IMR-90 (cell line): ENCODE results near the gene ACAA2. TPM values are rescaled to one million over a fixed set of nuclear protein-coding genes. Genes with fewer than 3 reads are reported as not detected.

Experiments
- ATAC-seq: fragments of 200-7000 bp; cut with Tn5 transposase; 2 replicates; pipeline ENCODE4 v1.9.1; 2020; ENCODE audit warnings: low read depth, mild to moderate bottlenecking, moderate library complexity
- BruUV-seq: library from RNA; stranded (reverse); fragments of 400-500 nt; replicated peaks from 2 replicates; lab custom pipeline; 2021; lab: Mats Ljungman, UMichigan
- CTCF ChIA-PET: fragments of 300-600 bp; formaldehyde crosslinking; extraction: SDS; loops from one replicate; lab custom pipeline; 2021; ENCODE audit warnings: antibody characterized with exemption; lab: Yijun Ruan, JAX
- POLR2A ChIA-PET: fragments of 300-600 bp; sonication (Branson Sonifier 250); formaldehyde crosslinking; loops from one replicate; lab custom pipeline; 2022; ENCODE audit warnings: antibody characterized with exemption; ENCODE audit not compliant: unreplicated experiment; lab: Charles Lee
- DNase-seq: peaks from one replicate; pipeline ENCODE4 v3.0.0; 2013
- H2AFZ ChIP-seq: replicated peaks from 2 replicates; pipeline ENCODE3; 2013; ENCODE audit warnings: low read length, mild to moderate bottlenecking; ENCODE audit not compliant: poor library complexity
- H2AK5ac ChIP-seq: 2 replicates; pipeline ENCODE4 v1.6.1; 2013; ENCODE audit warnings: low read depth, low read length, inconsistent platforms
- H2AK9ac ChIP-seq: replicated peaks from 2 replicates; pipeline ENCODE3; 2013; ENCODE audit warnings: mild to moderate bottlenecking, low read depth, low read length, moderate library complexity; ENCODE audit not compliant: poor library complexity
- H2BK120ac ChIP-seq: 2 replicates; pipeline ENCODE4 v1.6.1; 2013; ENCODE audit warnings: low read depth, low read length, inconsistent platforms
- H2BK15ac ChIP-seq: 3 replicates; pipeline ENCODE4 v1.6.1; 2013; ENCODE audit warnings: low read depth, low read length, inconsistent platforms
- H2BK20ac ChIP-seq: 2 replicates; pipeline ENCODE4 v1.6.1; 2013; ENCODE audit warnings: low read depth, mild to moderate bottlenecking, inconsistent platforms, low read length, moderate library complexity
- H2BK5ac ChIP-seq: 2 replicates; pipeline ENCODE4 v1.6.1; 2013; ENCODE audit warnings: mild to moderate bottlenecking, low read depth, low read length, inconsistent platforms; ENCODE audit not compliant: poor library complexity, severe bottlenecking
- H3K14ac ChIP-seq: replicated peaks from 2 replicates; pipeline ENCODE4 v1.6.1; 2013; ENCODE audit warnings: low read depth, low read length, inconsistent platforms
- H3K18ac ChIP-seq: 2 replicates; pipeline ENCODE4 v1.6.1; 2013; ENCODE audit warnings: low read depth, low read length, control low read depth
- H3K23ac ChIP-seq: 2 replicates; pipeline ENCODE4 v1.6.1; 2013; ENCODE audit warnings: low read depth, low read length, inconsistent platforms
- H3K27ac ChIP-seq: 2 replicates; pipeline ENCODE4 v1.5.1; 2013; ENCODE audit warnings: mild to moderate bottlenecking, control low read depth, low read length; ENCODE audit not compliant: insufficient read depth
- H3K27me3 ChIP-seq: 2 replicates; pipeline ENCODE4 v1.6.1; 2013; ENCODE audit warnings: low read length; ENCODE audit not compliant: control insufficient read depth, insufficient read depth
- H3K36me3 ChIP-seq: 2 replicates; pipeline ENCODE4 v1.6.1; 2013; ENCODE audit warnings: low read length, mixed read lengths; ENCODE audit not compliant: control insufficient read depth, insufficient read depth
- H3K4ac ChIP-seq: 2 replicates; pipeline ENCODE4 v1.6.1; 2013; ENCODE audit warnings: low read depth, low read length, inconsistent platforms
- H3K4me1 ChIP-seq: 2 replicates; pipeline ENCODE4 v1.6.1; 2013; ENCODE audit warnings: low read length, mixed read lengths; ENCODE audit not compliant: control insufficient read depth, insufficient read depth
- H3K4me2 ChIP-seq: 2 replicates; pipeline ENCODE4 v1.6.1; 2013; ENCODE audit warnings: low read depth, mild to moderate bottlenecking, control low read depth, low read length, moderate library complexity
- H3K4me3 ChIP-seq: 2 replicates; pipeline ENCODE4 v1.5.1; 2013; ENCODE audit warnings: low read depth, mild to moderate bottlenecking, control low read depth, low read length, moderate library complexity; ENCODE audit not compliant: insufficient read depth
- H3K56ac ChIP-seq: 2 replicates; pipeline ENCODE4 v1.6.1; 2013; ENCODE audit warnings: low read length, inconsistent platforms; ENCODE audit not compliant: insufficient read depth; ENCODE audit errors: extremely low read depth
- H3K79me1 ChIP-seq, 2 experiments: 2 replicates each; pipeline ENCODE4 v1.6.1; 2013; ENCODE audit warnings: low read length in 2 of 2, inconsistent platforms in 1 of 2, low read depth in 1 of 2
- H3K9ac ChIP-seq: 2 replicates; pipeline ENCODE4 v1.6.1; 2013; ENCODE audit warnings: low read depth, low read length, control low read depth
- H3K9me1 ChIP-seq: 2 replicates; pipeline ENCODE4 v1.6.1; 2013; ENCODE audit warnings: low read length, inconsistent platforms; ENCODE audit not compliant: insufficient read depth
- H3K9me3 ChIP-seq: 2 replicates; pipeline ENCODE4 v1.6.1; 2013; ENCODE audit warnings: low read length; ENCODE audit not compliant: control insufficient read depth, insufficient read depth
- H4K20me1 ChIP-seq: 2 replicates; pipeline ENCODE4 v1.6.1; 2013; ENCODE audit warnings: low read length, inconsistent platforms; ENCODE audit not compliant: insufficient read depth
- H4K5ac ChIP-seq: 2 replicates; pipeline ENCODE4 v1.6.1; 2013; ENCODE audit warnings: mild to moderate bottlenecking, low read depth, low read length, control low read depth
- H4K8ac ChIP-seq, 2 experiments: 2 replicates each; pipeline ENCODE4 v1.6.1; 2013; ENCODE audit warnings: low read depth in 2 of 2, low read length in 2 of 2, control low read depth in 1 of 2, inconsistent platforms in 1 of 2
- H4K91ac ChIP-seq: 2 replicates; pipeline ENCODE4 v1.6.1; 2013; ENCODE audit warnings: low read depth, low read length, inconsistent platforms; ENCODE audit not compliant: insufficient read depth
- BHLHE40 ChIP-seq: fragments of 150-350 bp; IDR thresholded peaks from 2 replicates; pipeline ENCODE4 v1.6.1; 2016; ENCODE audit warnings: mild to moderate bottlenecking, low read depth, low read length
- CEBPB ChIP-seq: IDR thresholded peaks from 2 replicates; pipeline ENCODE4 v1.6.1; 2012; ENCODE audit warnings: low read depth, low read length, improper control_type of control experiment
- CHD1 ChIP-seq: IDR thresholded peaks from 2 replicates; pipeline ENCODE4 v1.6.1; 2012; ENCODE audit warnings: low read depth, low read length, improper control_type of control experiment
- CTCF ChIP-seq: conservative IDR thresholded peaks from 2 replicates; pipeline ENCODE4 v1.5.1; 2012; ENCODE audit warnings: mild to moderate bottlenecking, low read depth, low read length, improper control_type of control experiment
- ELK1 ChIP-seq: fragments of 150-350 bp; IDR thresholded peaks from 2 replicates; pipeline ENCODE4 v1.6.1; 2016; ENCODE audit warnings: low read depth, mild to moderate bottlenecking, low read length, moderate library complexity, borderline replicate concordance
- FOS ChIP-seq: fragments of 150-350 bp; IDR thresholded peaks from 2 replicates; pipeline ENCODE4 v1.6.1; 2016; ENCODE audit warnings: low read depth, low read length
- MAZ ChIP-seq: IDR thresholded peaks from 2 replicates; pipeline ENCODE4 v1.6.1; 2012; ENCODE audit warnings: low read depth, mild to moderate bottlenecking, low read length, improper control_type of control experiment, moderate library complexity, borderline replicate concordance
- MXI1 ChIP-seq: IDR thresholded peaks from 2 replicates; pipeline ENCODE4 v1.6.1; 2012; ENCODE audit warnings: low read depth, mild to moderate bottlenecking, low read length, moderate library complexity, borderline replicate concordance
- NFE2L2 ChIP-seq: fragments of 150-350 bp; IDR thresholded peaks from 2 replicates; pipeline ENCODE4 v1.6.1; 2016; ENCODE audit warnings: low read depth, mild to moderate bottlenecking, low read length
- POLR2A ChIP-seq: IDR thresholded peaks from 2 replicates; pipeline ENCODE4 v1.6.1; 2012; ENCODE audit warnings: mild to moderate bottlenecking, low read depth, low read length
- RAD21 ChIP-seq: IDR thresholded peaks from 2 replicates; pipeline ENCODE4 v1.6.1; 2012; ENCODE audit warnings: low read length, improper control_type of control experiment
- RCOR1 ChIP-seq: IDR thresholded peaks from 2 replicates; pipeline ENCODE4 v1.6.1; 2012; ENCODE audit warnings: mild to moderate bottlenecking, low read length, improper control_type of control experiment; ENCODE audit not compliant: insufficient replicate concordance
- SMC3 ChIP-seq: fragments of 150-350 bp; IDR thresholded peaks from 2 replicates; pipeline ENCODE4 v1.6.1; 2016; ENCODE audit warnings: low read depth, mild to moderate bottlenecking, antibody characterized with exemption, low read length, moderate library complexity
- WGBS, 2 experiments: methylation state at CpG; one replicate each; pipeline versions ENCODE4 v1.1.5 to v1.1.7; 2013; ENCODE audit warnings: missing lambda C conversion rate in 2 of 2; ENCODE audit not compliant: insufficient read length in 1 of 2; ENCODE audit errors: extremely low coverage in 2 of 2; 5-methylcytosine and 5-hydroxymethylcytosine counted together
- dilution Hi-C: fragments of 300-500 bp; cut with HindIII; formaldehyde crosslinking; loops from one replicate; pipeline ENCODE4 v1.14.3; 2018; ENCODE audit warnings: low sequenced_read_pairs; ENCODE audit not compliant: unreplicated experiment
- in situ Hi-C: fragments of 300-500 bp; cut with MboI; formaldehyde crosslinking; loops from 3 replicates; pipeline ENCODE4 v1.14.3; 2019; ENCODE audit warnings: low sequenced_read_pairs, inconsistent platforms, mixed read lengths
- intact Hi-C: fragments of 100-400 bp; cut with micrococcal nuclease; formaldehyde crosslinking; loops from 2 replicates; pipeline ENCODE4 v1.10.0; 2022
- polyA plus RNA-seq, 3 experiments: library from polyadenylated mRNA; depleted of rRNA; stranded (reverse); fragments of >200 nt; gene quantifications; 2 replicates each; pipeline ENCODE4 v1.2.3, GENCODE V29; 2012; ENCODE audit warnings: low replicate concordance in 1 of 3
- total RNA-seq: library from RNA; depleted of rRNA; stranded (reverse); fragments of >200 nt; gene quantifications from 2 replicates; pipeline ENCODE4 v1.2.3, GENCODE V29; 2012

The ACAA2 gene
- total and polyA plus RNA-seq, 2 of the 4 experiments (the other 2 are of a cell fraction), result 24.4 to 61.5 TPM

GRCh38 chr18:49850636-49851035 lies 37.3 kb upstream of the ACAA2 start:
- H4K5ac ChIP-seq, result no peak overlapping the region
- intact Hi-C loops (no loop called here), dilution Hi-C loops (no loop called here), in situ Hi-C loops (no loop called here)
- H2BK15ac ChIP-seq, result 0 out of 3 replicates have a peak overlapping the region, but pooled peaks have one; percentile 15
- no peaks in the 10 kb centered on the region for H3K36me3 ChIP-seq
- no peak overlapping the region; the same call in 1 of the 2 replicates for H2BK20ac ChIP-seq
- no peak overlapping the region for H3K56ac ChIP-seq
- no peak overlapping the region for H2BK120ac ChIP-seq
- no peak overlapping the region for H3K9ac ChIP-seq
- H3K4ac ChIP-seq, result no peak overlapping the region; the same call in 1 of the 2 replicates
- no peak overlapping the region for H4K91ac ChIP-seq
- ChIA-PET CTCF (no interaction called here), POLR2A (no interaction called here)
- BruUV-seq, result no TSS peak
- TF ChIP-seq MXI1, result no peak
- no peak for TF ChIP-seq CTCF
- TF ChIP-seq SMC3, result no peak
- TF ChIP-seq POLR2A, result no peak
- no peak for TF ChIP-seq RAD21
- TF ChIP-seq RCOR1, result no peak
- no peak for TF ChIP-seq CEBPB
- TF ChIP-seq BHLHE40, result no peak
- TF ChIP-seq CHD1, result no peak
- no peak for TF ChIP-seq ELK1
- no peak for TF ChIP-seq FOS
- TF ChIP-seq NFE2L2, result no peak
- TF ChIP-seq MAZ, result no peak
- H3K4me1 ChIP-seq, result peaks cover 7% of the 10 kb centered on the region
- no peak overlapping the region for H3K18ac ChIP-seq
- no peak overlapping the region for H3K14ac ChIP-seq
- no peak overlapping the region for H3K23ac ChIP-seq
- H3K4me3 ChIP-seq, result no peak overlapping the region
- DNase-seq, result no peak
- 80% methylated on average over 1 of the region's 8 CpGs; no CpG with 5 or more reads in 1 of the 2 experiments for WGBS, 2 experiments
- no peaks in the 10 kb centered on the region for H3K9me3 ChIP-seq
- no peak overlapping the region for H2AK9ac ChIP-seq
- H3K79me1 ChIP-seq, result no peaks in the 10 kb centered on the region
- no peaks in the 10 kb centered on the region for H4K20me1 ChIP-seq
- H2BK5ac ChIP-seq, result no peak overlapping the region
- H4K8ac ChIP-seq, result no peak overlapping the region
- H3K27me3 ChIP-seq, result peaks cover 5% of the 10 kb centered on the region; the same call in 1 of the 2 replicates
- no peak overlapping the region for H3K4me2 ChIP-seq
- H3K27ac ChIP-seq, result no peak overlapping the region
- no peak overlapping the region for H2AFZ ChIP-seq
- H2AK5ac ChIP-seq, result no peak overlapping the region
- no peak for ATAC-seq
- peaks cover 11% of the 10 kb centered on the region; the same call in 1 of the 2 replicates for H3K9me1 ChIP-seq
